RWPE1 (cell line): Measurements from ENCODE around the gene TM4SF4.
A peak's percentile ranks its signal among the peaks of the same experiment; 100 is the strongest.

Experiments used
- CTCF ChIA-PET: fragments of 350-600 bp; sonication (Branson Sonifier 250); formaldehyde crosslinking; extraction: SDS; loops from one replicate; lab custom pipeline; 2021; lab: Yijun Ruan, JAX
- POLR2A ChIA-PET: fragments of 400-600 bp; formaldehyde crosslinking; extraction: SDS; loops from one replicate; lab custom pipeline; 2020; ENCODE audit warnings: antibody characterized with exemption; ENCODE audit not compliant: low non-redundant PET; lab: Yijun Ruan, JAX
- DNase-seq: peaks from one replicate; pipeline ENCODE4 v3.0.0; 2012; ENCODE audit warnings: low spot score
- H3K27ac ChIP-seq: fragments of 450-650 bp; 2 replicates; pipeline ENCODE4 v1.5.1; 2017
- TF ChIP-seq, protein P1 (sequence below): fragments of 450-650 bp; conservative IDR thresholded peaks from 2 replicates; pipeline ENCODE4 v1.5.1; 2017; ENCODE audit warnings: low read depth, mild to moderate bottlenecking

TM4SF4 gene

DNA sequence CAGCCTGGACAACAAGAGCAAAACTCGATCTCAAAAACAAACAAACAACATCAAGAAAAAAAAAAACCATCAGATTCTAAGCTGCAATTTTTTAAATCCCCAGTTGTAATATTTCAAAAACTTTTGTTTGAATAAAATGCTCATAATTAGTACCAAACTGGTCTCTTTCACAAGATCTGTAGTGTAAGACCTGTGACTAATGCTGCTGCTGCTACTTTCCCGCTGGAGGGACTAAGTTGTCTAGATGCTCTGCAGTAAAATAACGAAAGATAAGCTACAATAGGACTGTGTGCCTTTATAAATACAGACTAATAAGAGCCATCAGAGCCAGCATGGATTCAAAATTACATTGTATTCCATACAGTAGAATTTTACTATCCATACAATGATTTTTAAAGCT is 45.4 kb downstream of the TM4SF4 start:
- CTCF ChIA-PET, result interaction anchor here (0.6 kb wide), 2 partner anchors 32 to 47 kb away, joined by 3 read pairs; no protein-coding TSS in a partner anchor

DNA sequence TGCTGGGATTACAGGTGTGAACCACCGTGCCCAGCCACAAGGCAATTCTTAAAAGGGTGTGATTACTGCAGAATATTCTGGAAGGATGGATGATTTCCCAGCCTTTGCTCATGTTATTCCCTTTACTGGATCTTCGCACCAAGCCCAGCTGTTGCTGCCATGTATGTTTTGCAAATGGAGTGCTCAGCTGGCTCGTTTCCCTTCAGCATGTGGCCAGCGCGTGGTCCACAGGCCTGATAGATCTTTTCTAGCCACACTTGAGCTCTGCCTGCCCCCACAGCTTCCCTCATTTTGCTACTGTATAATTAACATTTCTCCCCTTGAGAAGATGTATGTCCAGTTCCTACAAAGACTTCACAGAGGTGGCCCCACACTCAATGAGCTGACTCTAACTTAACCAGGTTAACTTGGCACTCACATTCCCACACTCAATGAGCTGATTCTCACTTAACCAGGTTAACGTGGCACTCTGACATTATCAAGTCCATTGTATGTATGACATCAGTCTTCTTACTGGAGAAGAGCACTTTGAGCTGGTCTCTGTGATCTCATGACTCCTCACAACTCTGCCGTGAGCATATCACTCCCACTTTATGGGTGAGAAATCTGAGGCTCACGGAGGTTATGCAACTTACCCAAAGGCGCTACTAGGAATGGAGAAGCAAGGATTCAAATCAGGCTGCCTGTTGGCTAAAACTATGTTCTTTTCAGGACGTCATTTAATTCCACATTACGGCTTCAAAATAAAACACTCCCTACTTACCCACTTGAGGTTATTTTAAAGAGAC is 49.2 kb downstream of the TM4SF4 start:
- TF ChIP-seq, protein P1, sequence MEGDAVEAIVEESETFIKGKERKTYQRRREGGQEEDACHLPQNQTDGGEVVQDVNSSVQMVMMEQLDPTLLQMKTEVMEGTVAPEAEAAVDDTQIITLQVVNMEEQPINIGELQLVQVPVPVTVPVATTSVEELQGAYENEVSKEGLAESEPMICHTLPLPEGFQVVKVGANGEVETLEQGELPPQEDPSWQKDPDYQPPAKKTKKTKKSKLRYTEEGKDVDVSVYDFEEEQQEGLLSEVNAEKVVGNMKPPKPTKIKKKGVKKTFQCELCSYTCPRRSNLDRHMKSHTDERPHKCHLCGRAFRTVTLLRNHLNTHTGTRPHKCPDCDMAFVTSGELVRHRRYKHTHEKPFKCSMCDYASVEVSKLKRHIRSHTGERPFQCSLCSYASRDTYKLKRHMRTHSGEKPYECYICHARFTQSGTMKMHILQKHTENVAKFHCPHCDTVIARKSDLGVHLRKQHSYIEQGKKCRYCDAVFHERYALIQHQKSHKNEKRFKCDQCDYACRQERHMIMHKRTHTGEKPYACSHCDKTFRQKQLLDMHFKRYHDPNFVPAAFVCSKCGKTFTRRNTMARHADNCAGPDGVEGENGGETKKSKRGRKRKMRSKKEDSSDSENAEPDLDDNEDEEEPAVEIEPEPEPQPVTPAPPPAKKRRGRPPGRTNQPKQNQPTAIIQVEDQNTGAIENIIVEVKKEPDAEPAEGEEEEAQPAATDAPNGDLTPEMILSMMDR, result no peak
- DNase-seq, result no peak
- POLR2A ChIA-PET, result no interaction called here
- H3K27ac ChIP-seq, result no peak overlapping the region
- CTCF ChIA-PET, result interaction anchor here (0.6 kb wide), 2 partner anchors 212 to 248 kb away, joined by 4 read pairs; no protein-coding TSS in a partner anchor

More for the DNA sequence above, 45.4 kb downstream of the TM4SF4 start:
- DNase-seq, result no peak
- no peak overlapping the region for H3K27ac ChIP-seq
- TF ChIP-seq, protein P1, result no peak
- POLR2A ChIA-PET, result no interaction called here

DNA sequence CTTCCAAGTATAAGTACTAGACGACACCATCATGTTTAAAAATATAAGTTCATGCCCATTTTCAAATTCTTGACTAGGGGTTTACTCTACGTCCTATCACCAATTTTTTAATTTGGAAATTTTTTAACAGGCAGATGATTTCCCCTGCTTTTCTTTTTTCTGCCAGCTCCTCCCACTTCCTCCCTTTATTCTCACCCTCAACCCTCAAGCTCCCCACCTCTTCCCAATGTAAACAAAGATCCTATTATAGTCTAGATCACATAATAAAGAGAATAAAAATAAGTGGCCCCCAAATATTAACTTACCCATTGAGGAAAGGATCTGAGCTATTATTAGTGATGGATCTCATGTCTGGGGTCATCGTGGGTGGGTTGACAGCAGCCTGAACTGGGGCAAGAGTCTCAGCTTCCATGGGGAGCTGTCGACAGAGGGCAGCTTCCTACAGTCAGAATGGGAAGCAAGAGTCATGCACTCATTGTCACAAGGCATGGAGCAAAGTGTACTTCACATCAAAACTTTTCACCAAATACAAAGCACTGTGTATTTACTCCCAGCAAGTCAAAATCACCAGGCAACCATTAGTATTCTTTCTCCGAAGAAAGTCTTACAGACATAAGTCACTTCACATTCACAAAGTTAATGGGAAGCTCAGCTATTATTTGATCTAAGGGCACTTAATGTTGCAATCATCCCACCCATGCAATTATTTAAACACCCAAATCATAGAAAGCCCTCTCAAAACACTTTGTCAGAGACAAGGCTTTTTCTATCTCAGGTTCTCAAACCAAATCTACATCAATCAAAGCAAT is 53.2 kb downstream of the TM4SF4 start:
- no peak for DNase-seq
- POLR2A ChIA-PET, result no interaction called here
- H3K27ac ChIP-seq, result no peak overlapping the region
- TF ChIP-seq, protein P1, result no peak
- CTCF ChIA-PET, result interaction anchor here (0.7 to 0.8 kb wide), 2 partner anchors 22 to 160 kb away, joined by 3 read pairs; no protein-coding TSS in a partner anchor

DNA sequence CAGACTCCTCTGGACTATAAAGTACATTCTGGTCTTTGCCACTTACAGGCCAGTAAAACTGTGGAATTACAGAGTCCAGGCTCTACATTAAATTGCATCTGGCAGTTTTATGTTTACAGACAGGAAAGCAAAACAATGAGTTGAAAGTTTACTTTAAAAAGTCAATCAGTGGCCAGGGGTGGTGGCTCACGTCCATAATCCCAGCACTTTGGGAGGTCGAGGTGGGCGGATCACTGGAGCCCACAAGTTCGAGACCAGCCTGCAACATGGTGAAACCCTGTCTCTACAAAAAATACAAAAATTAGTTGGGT is 53.8 kb downstream of the TM4SF4 start:
- H3K27ac ChIP-seq, result peak overlapping the region; percentile 35; the same call in 1 of the 2 replicates
- ChIA-PET CTCF (no interaction called here), POLR2A (no interaction called here)
- TF ChIP-seq, protein P1, result no peak
- no peak for DNase-seq

DNA sequence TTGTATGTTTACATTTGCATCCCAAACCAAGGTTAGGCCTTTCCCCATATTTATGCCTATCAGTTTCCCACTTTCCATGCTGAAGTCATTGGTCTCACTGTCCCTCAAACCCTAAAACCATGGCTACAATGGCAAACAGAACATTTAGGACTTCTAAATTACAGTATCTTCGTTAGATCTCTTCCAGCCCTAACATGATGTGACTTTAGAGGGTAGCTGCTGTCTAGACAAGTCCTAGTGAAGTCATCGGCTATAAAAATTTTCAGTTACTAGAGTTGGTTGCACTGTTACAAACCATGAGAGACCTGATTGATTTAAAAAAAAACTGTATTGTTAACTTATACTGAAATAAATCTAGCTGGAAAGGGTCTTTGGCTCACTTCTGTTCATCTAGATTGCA is 54.6 kb downstream of the TM4SF4 start:
- POLR2A ChIA-PET, result no interaction called here
- TF ChIP-seq, protein P1, result no peak
- CTCF ChIA-PET, result no interaction called here
- H3K27ac ChIP-seq, result no peak overlapping the region
- no peak for DNase-seq

DNA sequence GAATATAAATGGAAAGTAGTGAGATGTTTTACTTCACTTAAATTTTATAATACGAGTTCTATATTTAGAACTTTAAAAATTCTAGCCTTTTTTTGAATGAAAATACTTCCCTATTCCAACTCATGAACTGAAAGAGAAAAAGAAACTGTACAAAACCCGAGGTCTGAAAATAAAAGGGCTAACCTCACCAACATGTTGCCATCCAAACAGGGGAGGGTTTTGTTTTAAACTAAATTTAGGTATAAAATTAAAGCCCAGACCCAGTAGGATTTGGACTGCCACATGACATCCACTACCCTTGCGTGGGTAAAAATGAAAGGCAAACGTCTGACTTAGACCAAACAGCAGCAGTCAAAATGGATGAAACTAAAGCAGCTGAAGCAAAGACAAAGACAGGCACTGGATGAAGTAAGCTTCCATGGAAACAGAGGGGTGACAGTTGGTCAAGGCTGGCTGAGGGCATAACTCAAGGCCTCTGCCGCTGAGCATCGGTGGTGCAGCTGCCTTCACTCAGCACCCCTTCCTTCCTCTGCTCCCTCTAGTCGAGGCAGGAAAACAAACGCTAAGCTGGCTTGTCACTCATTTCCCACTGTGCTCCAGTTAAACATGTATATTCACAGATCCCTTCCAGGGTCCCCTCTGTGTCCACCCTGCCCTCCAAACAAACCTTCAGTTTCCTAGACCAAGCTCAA is 58.1 kb downstream of the TM4SF4 start:
- CTCF ChIA-PET, result interaction anchor here (1.4 kb wide), 1 partner anchor 14 kb away, joined by 4 read pairs; no protein-coding TSS in a partner anchor
- TF ChIP-seq, protein P1, result no peak
- POLR2A ChIA-PET, result interaction anchor here (1.0 kb wide), 1 partner anchor 126 kb away, joined by 3 read pairs; no protein-coding TSS in a partner anchor
- no peak overlapping the region for H3K27ac ChIP-seq
- no peak for DNase-seq
